EH (cell line): ENCODE data around the gene MAP1LC3B2.
A peak's percentile ranks its signal among the peaks of the same experiment; 100 is the strongest.

Experiments
- DNase-seq: peaks from one replicate; pipeline ENCODE4 v3.0.0-alpha.2; 2015; ENCODE audit warnings: low read depth

The MAP1LC3B2 gene

GRCh38 chr12:116595672-116596071 lies 36.5 kb downstream of the MAP1LC3B2 start:
- no peak for DNase-seq

DNA sequence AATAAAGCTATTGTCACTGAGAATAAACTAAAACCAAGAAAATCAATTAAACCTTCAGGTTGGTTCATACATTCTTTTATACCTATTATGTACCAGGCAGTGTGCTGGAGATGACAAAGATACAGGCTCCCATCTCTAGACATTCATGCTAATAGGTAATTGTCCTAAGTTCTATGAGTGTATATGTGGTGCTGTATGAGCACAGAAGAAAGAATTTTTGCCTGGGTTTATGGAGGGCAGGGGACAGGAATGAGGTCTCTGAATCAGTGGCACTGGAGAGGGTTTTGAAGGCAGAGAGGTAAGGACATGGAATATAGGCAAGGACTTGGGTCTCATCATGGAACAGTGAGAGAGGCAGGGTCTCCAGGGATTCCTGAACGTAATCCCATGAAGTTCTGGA lies 38.7 kb downstream of the MAP1LC3B2 start:
- peak; percentile 49 for DNase-seq

DNA sequence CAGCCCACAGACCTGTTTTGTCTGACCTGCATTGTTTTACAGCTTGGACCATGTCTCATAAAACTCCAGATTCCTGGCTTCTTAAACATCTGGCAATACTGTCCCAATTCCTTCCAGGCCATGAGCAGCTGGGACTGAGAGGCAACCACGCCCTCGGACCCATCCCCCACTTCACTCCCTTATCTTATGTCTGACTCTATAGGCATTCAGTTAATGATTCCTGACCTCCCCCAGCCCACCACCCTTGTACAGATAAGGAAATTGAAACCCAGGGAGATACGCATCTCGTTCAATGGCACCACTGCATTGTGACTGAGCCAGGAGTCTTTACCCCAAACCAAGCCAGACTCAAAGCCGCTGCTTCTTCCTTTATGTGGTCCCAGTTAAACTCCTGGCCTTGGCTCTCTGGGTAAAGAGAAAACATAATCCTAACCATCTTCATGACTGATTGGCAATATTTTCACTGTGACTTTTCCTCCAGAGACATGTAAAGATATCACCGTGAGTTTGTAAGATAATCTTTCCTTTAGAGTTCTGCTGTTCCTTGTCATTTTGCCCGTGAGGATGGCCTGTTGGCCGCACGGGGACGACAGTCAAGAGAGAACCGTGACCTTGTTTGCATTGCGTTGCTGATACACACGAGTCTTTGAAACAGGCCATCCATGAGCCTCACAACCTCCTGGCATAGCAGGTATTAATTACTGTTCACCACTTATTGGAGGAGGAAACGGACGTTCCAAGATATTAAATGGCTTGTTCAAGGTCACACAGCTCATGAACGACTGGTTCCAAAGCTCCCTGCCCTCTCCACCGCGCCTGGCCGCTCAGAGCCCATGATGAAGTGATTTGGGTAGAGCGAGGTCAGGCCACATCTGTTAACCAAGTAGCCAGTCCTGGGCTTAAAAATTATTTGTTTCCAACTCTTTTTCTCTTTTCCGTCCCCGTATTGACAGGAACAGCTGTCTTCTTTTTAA lies 39.4 kb downstream of the MAP1LC3B2 start:
- DNase-seq = peak; percentile 43

DNA sequence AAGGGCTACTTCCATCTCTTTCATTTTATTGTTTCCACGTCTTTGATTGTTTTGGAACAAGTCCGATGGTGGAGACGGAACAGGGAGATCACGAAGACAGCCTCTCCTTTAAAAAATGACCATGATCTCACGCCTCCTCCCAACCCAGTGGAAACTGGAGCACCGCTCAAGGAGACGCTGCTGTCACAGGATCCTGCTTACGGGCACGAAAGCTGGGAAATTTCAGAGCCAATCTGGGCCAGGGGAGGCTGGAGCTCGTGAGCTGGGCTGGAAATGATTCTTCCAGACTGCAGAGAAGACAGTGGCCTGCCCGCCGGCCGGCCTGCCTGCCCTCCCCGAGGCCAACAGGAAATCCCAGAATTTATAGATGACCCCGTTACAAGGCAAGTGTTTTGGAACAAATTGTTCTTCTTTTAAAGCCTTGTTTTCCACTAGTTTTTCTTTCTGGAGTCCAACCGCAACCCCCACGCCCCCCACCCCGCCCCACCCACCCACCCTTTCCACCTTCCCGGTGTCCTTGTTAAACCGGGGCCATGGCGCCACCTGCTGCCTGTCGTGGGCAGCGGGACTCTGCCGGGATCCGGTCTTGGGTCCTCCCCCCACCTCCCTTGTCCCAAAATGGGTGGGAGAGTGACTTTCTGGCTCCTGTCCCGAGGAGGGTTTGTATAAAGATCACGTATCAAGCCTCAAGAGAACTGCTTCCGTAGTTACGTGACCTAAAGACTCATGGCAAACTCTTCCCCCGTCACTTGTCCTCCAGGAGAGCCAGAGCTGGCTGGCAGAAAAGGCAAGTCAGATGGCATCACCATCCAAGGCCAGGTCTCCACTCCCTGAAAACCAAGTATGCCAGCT lies 40.3 kb downstream of the MAP1LC3B2 start:
- DNase-seq = peak; percentile 84

GRCh38 chr12:116600959-116601918 lies 42.1 kb downstream of the MAP1LC3B2 start:
- peak; percentile 54 for DNase-seq

DNA sequence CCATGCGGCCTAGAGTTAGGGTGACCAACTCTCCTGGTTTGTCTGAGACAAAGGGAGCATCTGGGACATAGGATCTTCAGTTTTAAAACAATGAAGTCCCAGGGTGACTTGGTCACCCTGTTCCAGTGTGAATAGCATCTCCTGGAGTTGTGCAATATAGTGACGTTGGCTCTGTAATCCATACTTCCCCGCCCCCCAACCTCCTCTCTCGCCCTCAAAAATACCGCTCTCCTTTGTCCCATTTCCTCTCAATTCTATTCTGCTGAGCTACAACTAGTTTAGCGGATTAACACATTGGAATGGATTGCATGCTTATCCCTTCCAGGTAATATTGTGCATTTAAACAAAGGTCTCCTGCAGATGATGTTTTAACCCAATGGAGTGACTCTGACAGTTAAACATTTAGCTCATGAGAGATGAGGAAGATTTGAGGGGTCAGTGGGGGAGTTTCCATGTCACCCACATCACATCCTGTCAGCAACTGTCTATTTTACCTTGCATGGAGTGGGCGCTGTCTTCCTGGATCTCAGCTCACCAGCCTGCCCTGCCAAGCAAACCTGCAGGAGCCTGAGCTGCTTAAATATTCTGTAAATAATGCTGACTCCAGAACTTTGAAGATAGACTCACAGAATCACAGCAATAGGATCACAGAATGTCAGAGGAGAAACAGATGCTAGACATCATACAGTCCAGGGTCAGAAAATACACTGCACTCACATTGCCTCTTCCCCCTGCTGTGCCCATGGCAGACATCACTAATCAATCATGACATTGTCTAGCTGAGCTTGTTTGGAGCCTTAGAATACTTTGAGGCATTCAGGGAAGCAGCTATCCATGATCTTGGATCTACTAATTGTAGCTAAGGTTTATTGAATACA lies 43.0 kb downstream of the MAP1LC3B2 start:
- DNase-seq = no peak

DNA sequence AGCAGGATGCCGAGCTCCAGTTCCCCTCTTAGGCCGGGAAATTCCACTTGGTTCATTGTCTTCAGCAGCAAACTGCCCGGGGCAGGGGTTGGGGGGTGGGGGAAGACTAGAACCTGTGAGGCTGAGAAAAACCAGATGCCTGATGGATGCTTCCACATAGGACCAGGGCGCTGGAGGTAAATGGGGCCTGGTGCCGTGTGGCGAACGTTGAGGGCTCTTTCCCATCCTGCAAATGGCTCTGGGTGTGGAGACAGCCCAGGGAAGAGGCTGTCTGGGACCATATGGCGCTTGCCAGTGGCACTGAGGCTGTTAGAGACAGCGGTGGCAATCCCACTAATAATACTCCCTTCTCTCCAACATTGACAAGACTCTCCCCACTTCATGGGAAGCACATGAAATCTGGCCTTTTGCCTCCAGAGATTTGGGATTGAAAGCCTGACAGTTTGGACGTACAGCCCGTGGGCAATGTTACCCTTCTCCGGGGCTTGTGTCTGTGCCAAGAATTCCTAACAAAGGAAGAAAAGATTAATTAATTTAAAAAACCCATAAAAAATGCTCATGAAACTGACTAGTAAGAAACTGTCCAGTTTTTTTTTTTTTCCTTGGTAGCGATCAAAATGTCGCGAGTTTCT lies 44.5 kb downstream of the MAP1LC3B2 start:
- no peak for DNase-seq

DNA sequence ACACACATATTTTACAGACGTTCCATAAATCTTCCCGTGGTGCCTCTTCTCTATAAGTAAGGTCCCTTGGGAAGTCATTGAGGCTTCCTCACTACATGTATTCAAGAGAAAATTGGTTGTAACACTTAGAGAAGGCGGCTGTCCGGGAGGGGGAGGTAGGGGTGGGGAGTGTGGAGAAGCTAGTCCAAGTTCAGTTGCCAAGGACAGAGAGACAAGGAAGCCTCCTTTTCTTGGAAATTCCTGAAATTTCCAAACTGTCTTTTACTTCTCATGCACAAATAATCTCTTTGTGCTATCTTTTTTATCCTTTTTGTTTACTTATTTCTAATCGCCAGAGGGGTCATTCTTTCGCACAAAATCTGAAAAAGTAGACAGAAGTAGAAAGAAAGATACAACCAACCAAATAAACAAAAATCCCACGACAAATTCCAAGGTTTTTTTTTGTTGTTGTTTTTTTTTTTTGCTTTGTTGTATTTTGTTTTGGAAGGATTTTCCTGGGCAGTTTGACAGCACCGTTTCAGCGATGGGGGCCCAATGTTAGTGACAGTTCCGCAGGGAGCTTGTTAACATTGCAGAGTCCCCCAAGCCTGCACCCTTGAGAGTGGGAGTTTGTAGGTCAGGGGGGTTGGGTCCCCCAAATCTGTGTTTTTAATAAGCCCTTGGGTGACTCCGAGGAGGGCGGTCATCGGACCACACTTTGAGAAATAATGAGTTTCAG lies 45.2 kb downstream of the MAP1LC3B2 start:
- DNase-seq = peak; percentile 54

- DNase-seq = peak; percentile 56
Measured at GRCh38 chr12:116604951-116605641, 45.9 kb downstream of the MAP1LC3B2 start.

GRCh38 chr12:116606397-116606796 lies 47.2 kb downstream of the MAP1LC3B2 start:
- no peak for DNase-seq

GRCh38 chr12:116607039-116607438 lies 47.9 kb downstream of the MAP1LC3B2 start:
- DNase-seq = no peak

- no peak for DNase-seq
Measured at GRCh38 chr12:116609319-116610114, 50.3 kb downstream of the MAP1LC3B2 start.

GRCh38 chr12:116610971-116611541 lies 51.9 kb downstream of the MAP1LC3B2 start:
- DNase-seq = no peak

- no peak for DNase-seq
Measured at GRCh38 chr12:116612436-116612835, 53.3 kb downstream of the MAP1LC3B2 start.

- DNase-seq = no peak
Measured at GRCh38 chr12:116613256-116613655, 54.1 kb downstream of the MAP1LC3B2 start.

GRCh38 chr12:116614194-116614915 lies 55.2 kb downstream of the MAP1LC3B2 start:
- peak; percentile 37 for DNase-seq
